AG04450 (cell line): Measurements from ENCODE around the gene PDCD7. TPM values are rescaled to one million over a fixed set of nuclear protein-coding genes. Genes with fewer than 3 reads are reported as not detected.
"Not testable (repeated sequence)": the region's sequence is repeated elsewhere in the genome, so short reads cannot be mapped to it uniquely, and the experiment has no call there.

ENCODE experiments used
- CTCF ChIA-PET: fragments of 300-600, 350-600 bp; formaldehyde crosslinking; extraction: SDS; loops from one replicate; lab custom pipeline; 2022; ENCODE audit warnings: antibody characterized with exemption, inconsistent platforms; lab: Charles Lee
- POLR2A ChIA-PET: fragments of 350-600 bp; formaldehyde crosslinking; extraction: SDS; loops from one replicate; lab custom pipeline; 2021; ENCODE audit warnings: antibody characterized with exemption, inconsistent platforms; lab: Yijun Ruan, JAX
- DNase-seq: peaks from one replicate; pipeline ENCODE4 v3.0.0-alpha.2; 2011; ENCODE audit warnings: low read depth, low spot score
- H3K27ac ChIP-seq: one replicate; pipeline ENCODE4 v1.5.1; 2012; ENCODE audit warnings: low read depth, low read length, control low read depth
- H3K27me3 ChIP-seq: one replicate; pipeline ENCODE4 v1.6.0; 2012; ENCODE audit warnings: low read length; ENCODE audit not compliant: control insufficient read depth, insufficient read depth
- H3K4me3 ChIP-seq: 2 replicates; pipeline ENCODE4 v1.5.1; 2011; ENCODE audit warnings: mild to moderate bottlenecking, low read depth, low read length, control low read depth
- H3K9me3 ChIP-seq: 2 replicates; pipeline ENCODE4 v1.5.1; 2012; ENCODE audit warnings: low read length; ENCODE audit not compliant: control insufficient read depth, insufficient read depth
- CTCF ChIP-seq: IDR thresholded peaks from 2 replicates; pipeline ENCODE4 v1.5.1; 2011; ENCODE audit warnings: low read depth, low read length, control low read depth, inconsistent platforms
- polyA plus RNA-seq: library from polyadenylated mRNA; depleted of rRNA; stranded (reverse); fragments of >200 nt; gene quantifications from 2 replicates; pipeline ENCODE4 v1.2.3, GENCODE V29; 2011

The PDCD7 gene
- polyA plus RNA-seq, 1 experiment = 18.0 TPM

DNA sequence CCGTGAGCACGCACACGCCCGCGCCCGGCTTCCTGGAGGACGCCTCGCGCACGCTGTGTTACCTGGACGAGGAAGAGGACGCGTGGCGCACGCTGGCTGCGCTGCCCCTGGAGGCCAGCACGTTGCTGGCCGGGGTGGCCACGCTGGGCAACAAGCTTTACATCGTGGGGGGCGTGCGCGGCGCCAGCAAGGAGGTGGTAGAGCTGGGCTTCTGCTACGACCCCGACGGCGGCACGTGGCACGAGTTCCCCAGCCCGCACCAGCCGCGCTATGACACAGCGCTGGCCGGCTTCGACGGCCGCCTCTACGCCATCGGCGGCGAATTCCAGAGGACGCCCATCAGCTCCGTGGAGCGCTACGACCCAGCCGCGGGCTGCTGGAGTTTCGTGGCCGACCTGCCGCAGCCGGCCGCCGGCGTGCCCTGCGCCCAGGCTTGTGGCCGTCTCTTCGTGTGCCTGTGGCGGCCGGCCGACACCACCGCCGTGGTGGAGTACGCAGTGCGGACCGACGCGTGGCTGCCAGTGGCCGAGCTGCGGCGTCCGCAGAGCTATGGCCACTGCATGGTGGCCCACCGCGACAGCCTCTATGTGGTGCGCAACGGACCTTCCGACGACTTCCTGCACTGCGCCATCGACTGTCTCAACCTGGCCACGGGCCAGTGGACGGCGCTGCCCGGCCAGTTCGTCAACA, 56.2 kb downstream of the PDCD7 start:
- ChIA-PET CTCF (interaction anchor here (1.7 to 3.0 kb wide), 4 partner anchors 8 to 44 kb away, joined by 7 to 33 read pairs (median 16); partner anchors contain the start of gene RASL12), POLR2A (no interaction called here)
- no peak for DNase-seq
- Histone ChIP-seq H3K4me3 (no peak overlapping the region), H3K27me3 (peaks cover 23% of the 10 kb centered on the region), H3K9me3 (peaks cover 12% of the 10 kb centered on the region; the same call in 1 of the 2 replicates), H3K27ac (no peak overlapping the region)
- no peak for TF ChIP-seq CTCF

DNA sequence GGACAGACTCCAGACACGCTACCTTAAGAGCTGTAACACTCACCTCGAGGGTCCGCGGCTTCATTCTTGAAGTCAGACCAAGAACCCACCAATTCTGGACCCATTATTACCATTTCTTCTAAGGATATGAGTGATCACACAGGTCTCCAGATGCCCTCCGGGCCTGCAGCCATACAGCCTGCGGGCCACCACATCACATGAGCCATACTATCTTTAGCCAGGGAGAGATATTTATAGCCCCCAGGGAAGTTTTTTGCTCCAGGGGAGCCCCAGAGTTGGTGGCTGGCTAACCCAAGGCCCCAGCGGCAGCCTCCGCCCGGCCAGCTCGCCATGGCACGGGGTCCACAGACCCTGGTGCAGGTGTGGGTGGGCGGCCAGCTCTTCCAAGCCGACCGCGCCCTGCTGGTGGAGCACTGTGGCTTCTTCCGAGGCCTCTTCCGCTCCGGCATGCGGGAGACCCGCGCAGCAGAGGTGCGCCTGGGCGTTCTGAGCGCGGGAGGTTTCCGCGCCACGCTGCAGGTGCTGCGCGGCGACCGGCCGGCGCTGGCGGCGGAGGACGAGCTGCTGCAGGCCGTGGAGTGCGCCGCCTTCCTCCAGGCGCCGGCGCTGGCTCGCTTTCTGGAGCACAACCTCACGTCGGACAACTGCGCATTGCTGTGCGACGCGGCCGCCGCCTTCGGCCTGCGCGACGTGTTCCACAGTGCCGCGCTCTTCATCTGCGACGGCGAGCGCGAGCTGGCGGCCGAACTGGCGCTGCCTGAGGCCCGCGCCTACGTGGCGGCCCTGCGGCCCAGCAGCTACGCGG, 56.9 kb downstream of the PDCD7 start, which contains the start of gene KBTBD13:
Gene KBTBD13 (plus strand): TSS at position 261 of the 805 bp plus-strand sequence. CDS start 70 bp downstream, at position 331.
- Histone ChIP-seq H3K9me3 (peaks cover 12% of the 10 kb centered on the region; the same call in 1 of the 2 replicates), H3K4me3 (no peak within 1 kb of the TSS), H3K27ac (no peak within 1 kb of the TSS), H3K27me3 (peaks cover 16% of the 10 kb centered on the region)
- ChIA-PET CTCF (interaction anchor here (1.7 to 3.0 kb wide), 2 partner anchors 21 to 43 kb away, joined by 7 to 33 read pairs; no protein-coding TSS in a partner anchor), POLR2A (no interaction called here)
- TF ChIP-seq CTCF = no peak
- no peak for DNase-seq

- CTCF ChIA-PET = interaction anchor here (1.7 to 2.0 kb wide), 2 partner anchors 8 to 42 kb away, joined by 6 to 7 read pairs; no protein-coding TSS in a partner anchor
- DNase-seq, POLR2A ChIA-PET, H3K4me3 ChIP-seq, H3K27ac ChIP-seq: not testable (repeated sequence)
- Histone ChIP-seq H3K9me3 (peaks cover 12% of the 10 kb centered on the region; the same call in 1 of the 2 replicates), H3K27me3 (peaks cover 16% of the 10 kb centered on the region)
These were observed 57.8 kb downstream of the PDCD7 start for GRCh38 chr15:65075607-65076395.

- Histone ChIP-seq H3K9me3 (peaks cover 12% of the 10 kb centered on the region; the same call in 1 of the 2 replicates), H3K27me3 (peaks cover 16% of the 10 kb centered on the region)
- H3K4me3 ChIP-seq, POLR2A ChIA-PET, DNase-seq, H3K27ac ChIP-seq: not testable (repeated sequence)
- CTCF ChIA-PET = interaction anchor here (1.2 to 2.0 kb wide), 2 partner anchors 8 to 21 kb away, joined by 4 to 6 read pairs; no protein-coding TSS in a partner anchor
These were observed 58.7 kb downstream of the PDCD7 start for GRCh38 chr15:65074946-65075345.

- Histone ChIP-seq H3K27ac (no peak overlapping the region), H3K27me3 (no peaks in the 10 kb centered on the region), H3K9me3 (peaks cover 7% of the 10 kb centered on the region; the same call in 1 of the 2 replicates), H3K4me3 (no peak overlapping the region)
- CTCF ChIA-PET = interaction anchor here (1.0 to 1.2 kb wide), 3 partner anchors 10 to 29 kb away, joined by 3 to 4 read pairs (median 4); no protein-coding TSS in a partner anchor
- no peak for DNase-seq
- POLR2A ChIA-PET = no interaction called here
- no peak for TF ChIP-seq CTCF
These were observed 61.0 kb downstream of the PDCD7 start for GRCh38 chr15:65072617-65073016.
